ENCODE results near the gene PTPRB. TPM values are rescaled to one million over a fixed set of nuclear protein-coding genes. Genes with fewer than 3 reads are reported as not detected.

Gene PTPRB
- total RNA-seq, 2 donors from 2014 or later = 0.22 TPM; not detected in 1

DNA sequence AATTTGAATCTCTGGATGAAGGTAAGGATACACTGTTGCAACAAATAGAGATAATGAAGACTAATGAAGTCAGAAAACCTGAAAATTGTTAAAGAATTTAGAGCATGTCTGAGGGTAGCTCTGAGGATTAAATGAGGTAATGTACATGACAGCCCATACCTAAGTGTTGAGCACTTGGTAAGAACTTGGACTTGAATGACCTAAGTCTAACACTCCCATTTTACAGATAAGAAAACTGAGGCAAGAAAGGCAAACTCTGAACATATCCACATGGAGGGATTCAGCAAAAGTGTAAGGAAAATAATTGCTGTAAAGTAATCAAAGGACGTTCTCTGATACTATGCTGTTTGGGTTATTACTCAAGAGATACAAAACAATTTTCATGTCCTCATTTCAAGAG, 29.0 kb downstream of the PTPRB start:
- no peaks in the 10 kb centered on the region for H3K4me1 ChIP-seq (ENCODE audit: control insufficient read depth, insufficient read depth, low read length)
- no peak overlapping the region for H3K27ac ChIP-seq (ENCODE audit: low read depth, low read length)
- peaks cover 7% of the 10 kb centered on the region for H3K4me1 Mint-ChIP-seq
- peaks cover 48% of the 10 kb centered on the region for H3K27me3 Mint-ChIP-seq (ENCODE audit: insufficient read depth)
- 100% methylated on average over 1 of the region's 1 CpG; no CpG with 5 or more reads in 1 of the 2 experiments for WGBS, 2 experiments (ENCODE audit: insufficient coverage in 1 of 2, insufficient read length in 1 of 2)
- no peak overlapping the region for H3K27ac Mint-ChIP-seq
- H3K4me3 ChIP-seq (ENCODE audit: low read length) = no peak overlapping the region
- no peak for DNase-seq
- H3K9me3 Mint-ChIP-seq = peaks cover 2% of the 10 kb centered on the region
- H3K36me3 ChIP-seq (ENCODE audit: control insufficient read depth, insufficient read depth, low read length) = no peaks in the 10 kb centered on the region
- H3K4me3 Mint-ChIP-seq = no peak overlapping the region
- no peak for TF ChIP-seq CTCF (conservative IDR thresholded peaks at IDR 0.05)
- no peak overlapping the region for H3K9ac ChIP-seq (ENCODE audit: extremely low read depth, low read length, poor library complexity, severe bottlenecking)
- no peaks in the 10 kb centered on the region for H3K9me3 ChIP-seq (ENCODE audit: control insufficient read depth, low read length)
- H3K27me3 ChIP-seq (ENCODE audit: control insufficient read depth, insufficient read depth, low read length, poor library complexity, severe bottlenecking) = peaks cover 59% of the 10 kb centered on the region
- H3K36me3 Mint-ChIP-seq (ENCODE audit: low read depth) = no peaks in the 10 kb centered on the region

- H3K27me3 ChIP-seq (ENCODE audit: control insufficient read depth, insufficient read depth, low read length, poor library complexity, severe bottlenecking) = peaks cover 51% of the 10 kb centered on the region
- H3K9me3 ChIP-seq (ENCODE audit: control insufficient read depth, low read length) = no peaks in the 10 kb centered on the region
- no peak overlapping the region for H3K4me3 Mint-ChIP-seq
- H3K36me3 ChIP-seq (ENCODE audit: control insufficient read depth, insufficient read depth, low read length) = no peaks in the 10 kb centered on the region
- no peak overlapping the region for H3K4me3 ChIP-seq (ENCODE audit: low read length)
- H3K4me1 ChIP-seq (ENCODE audit: control insufficient read depth, insufficient read depth, low read length) = no peaks in the 10 kb centered on the region
- DNase-seq = no peak
- no peak for TF ChIP-seq CTCF (conservative IDR thresholded peaks at IDR 0.05)
- no peak overlapping the region for H3K9ac ChIP-seq (ENCODE audit: extremely low read depth, low read length, poor library complexity, severe bottlenecking)
- H3K27me3 Mint-ChIP-seq (ENCODE audit: insufficient read depth) = peaks cover 40% of the 10 kb centered on the region
- peaks cover 2% of the 10 kb centered on the region for H3K9me3 Mint-ChIP-seq
- H3K27ac ChIP-seq (ENCODE audit: low read depth, low read length) = no peak overlapping the region
- H3K27ac Mint-ChIP-seq = no peak overlapping the region
- no peaks in the 10 kb centered on the region for H3K36me3 Mint-ChIP-seq (ENCODE audit: low read depth)
- peaks cover 7% of the 10 kb centered on the region for H3K4me1 Mint-ChIP-seq
Measured at GRCh38 chr12:70607107-70607506, 30.1 kb downstream of the PTPRB start.

- H3K36me3 ChIP-seq (ENCODE audit: control insufficient read depth, insufficient read depth, low read length) = no peaks in the 10 kb centered on the region
- Mint-ChIP-seq H3K27me3 (ENCODE audit: insufficient read depth) (peaks cover 31% of the 10 kb centered on the region), H3K27ac (no peak overlapping the region), H3K4me1 (peaks cover 7% of the 10 kb centered on the region), H3K9me3 (peaks cover 2% of the 10 kb centered on the region), H3K4me3 (no peak overlapping the region), H3K36me3 (ENCODE audit: low read depth) (no peaks in the 10 kb centered on the region)
- peaks cover 40% of the 10 kb centered on the region for H3K27me3 ChIP-seq (ENCODE audit: control insufficient read depth, insufficient read depth, low read length, poor library complexity, severe bottlenecking)
- no peaks in the 10 kb centered on the region for H3K4me1 ChIP-seq (ENCODE audit: control insufficient read depth, insufficient read depth, low read length)
- 94 to 99% methylated on average over 4 to 5 of the region's 5 CpGs for WGBS, 2 experiments (ENCODE audit: insufficient coverage in 1 of 2, insufficient read length in 1 of 2)
- H3K4me3 ChIP-seq (ENCODE audit: low read length) = no peak overlapping the region
- DNase-seq = no peak
- TF ChIP-seq CTCF (conservative IDR thresholded peaks at IDR 0.05) = no peak
- H3K9me3 ChIP-seq (ENCODE audit: control insufficient read depth, low read length) = no peaks in the 10 kb centered on the region
- H3K27ac ChIP-seq (ENCODE audit: low read depth, low read length) = no peak overlapping the region
- no peak overlapping the region for H3K9ac ChIP-seq (ENCODE audit: extremely low read depth, low read length, poor library complexity, severe bottlenecking)
Measured at GRCh38 chr12:70605976-70606375, 31.3 kb downstream of the PTPRB start.
